Activated CD4-positive, alpha-beta T cell treated with anti-CD3 and anti-CD28 coated beads, Interleukin-2, Interleukin-6, amounts not matched to agents 100 ng/mL and 50 ng/mL, durations not matched to agents 16 hours and 8 hours (primary cell): Measurements from ENCODE around the gene CXCR3.
"Not testable (repeated sequence)": the region's sequence is repeated elsewhere in the genome, so short reads cannot be mapped to it uniquely, and the experiment has no call there.

Experiments used
- DNase-seq: peaks from one replicate; pipeline ENCODE4 v3.0.0-alpha.2; 2020

The CXCR3 gene

GRCh38 chrX:71618303-71618721 lies at the start of gene CXCR3:
CXCR3 (minus strand) TSS chrX:71618511; CDS start chrX:71618449, 62 bp downstream.
- peak; percentile 91 for DNase-seq

- DNase-seq = no peak
Observed at GRCh38 chrX:71667328-71668247, 49.3 kb upstream of the CXCR3 start, which contains the start of gene LOC101059915. LOC101059915 (plus strand) TSS chrX:71667546.

- no peak for DNase-seq
Observed at GRCh38 chrX:71666240-71667223, 48.2 kb upstream of the CXCR3 start.

- no peak for DNase-seq
Observed at GRCh38 chrX:71665747-71666146, 47.4 kb upstream of the CXCR3 start.

- no peak for DNase-seq
Observed at GRCh38 chrX:71664889-71665491, 46.7 kb upstream of the CXCR3 start.

- peak; percentile 40 for DNase-seq
Observed at GRCh38 chrX:71664202-71664601, 45.9 kb upstream of the CXCR3 start.

- DNase-seq = peak; percentile 44
Observed at GRCh38 chrX:71663238-71663637, 44.9 kb upstream of the CXCR3 start.

GRCh38 chrX:71662654-71663053 lies 44.3 kb upstream of the CXCR3 start:
- peak; percentile 13 for DNase-seq

- DNase-seq = no peak
Observed at GRCh38 chrX:71661919-71662318, 43.6 kb upstream of the CXCR3 start.

- DNase-seq = no peak
Observed at GRCh38 chrX:71660562-71661416, 42.5 kb upstream of the CXCR3 start.

- no peak for DNase-seq
Observed at GRCh38 chrX:71659959-71660358, 41.6 kb upstream of the CXCR3 start.

GRCh38 chrX:71659342-71659741 lies 41.0 kb upstream of the CXCR3 start:
- no peak for DNase-seq

GRCh38 chrX:71657267-71657666 lies 39.0 kb upstream of the CXCR3 start:
- no peak for DNase-seq

- DNase-seq = no peak
Observed at GRCh38 chrX:71653344-71653743, 35.0 kb upstream of the CXCR3 start.

GRCh38 chrX:71652405-71652804 lies 34.1 kb upstream of the CXCR3 start:
- peak; percentile 76 for DNase-seq

- peak; percentile 55 for DNase-seq
Observed at GRCh38 chrX:71650333-71650969, 32.1 kb upstream of the CXCR3 start.

- DNase-seq = not testable (repeated sequence)
Observed at GRCh38 chrX:71644406-71644805, 26.1 kb upstream of the CXCR3 start.

- no peak for DNase-seq
Observed at GRCh38 chrX:71640002-71640401, 21.7 kb upstream of the CXCR3 start.

- DNase-seq = peak; percentile 34
Observed at GRCh38 chrX:71638409-71638808, 20.1 kb upstream of the CXCR3 start.

GRCh38 chrX:71637848-71638247 lies 19.5 kb upstream of the CXCR3 start:
- DNase-seq = peak; percentile 39

- DNase-seq = peak; percentile 38
Observed at GRCh38 chrX:71637253-71637618, 18.9 kb upstream of the CXCR3 start.
